K562 (cell line): ENCODE data around the gene CLTB.

Experiments
- AFF4 ChIP-seq: sonication (generic); formaldehyde crosslinking; IDR thresholded peaks from 2 replicates; pipeline ENCODE4 v1.8.0; 2023; ENCODE audit warnings: mild to moderate bottlenecking, missing genetic modification reagents
- DPF2 ChIP-seq: fragments of 450-650 bp; IDR thresholded peaks from 2 replicates; pipeline ENCODE4 v1.6.1; 2016
- FUS ChIP-seq: fragments of 200-400 bp; formaldehyde crosslinking; optimal IDR thresholded peaks from 2 replicates; pipeline ENCODE3; 2017; ENCODE audit warnings: low read depth, low read length
- SIN3A ChIP-seq, 2 experiments: fragments of 150-350 bp in 1 of 2; IDR thresholded peaks; 2 replicates each; pipeline ENCODE4 v1.6.1; 2011 to 2016; ENCODE audit warnings: borderline replicate concordance in 2 of 2, low read depth in 2 of 2, low read length in 2 of 2, mild to moderate bottlenecking in 2 of 2, moderate library complexity in 2 of 2; ENCODE audit not compliant: control insufficient read depth in 1 of 2
- ZNF274 ChIP-seq: IDR thresholded peaks from 2 replicates; pipeline ENCODE4 v1.6.1; 2011; ENCODE audit warnings: low read depth, mild to moderate bottlenecking, low read length, moderate library complexity, borderline replicate concordance
- ZNF511 ChIP-seq: sonication (generic); formaldehyde crosslinking; IDR thresholded peaks from 2 replicates; pipeline ENCODE4 v1.8.0; 2022; ENCODE audit warnings: mild to moderate bottlenecking, missing genetic modification reagents
- ZNF785 ChIP-seq: fragments of 250-450 bp; sonication (Bioruptor Pico); IDR thresholded peaks from 2 replicates; pipeline ENCODE4 v1.4.0; 2020; ENCODE audit warnings: mild to moderate bottlenecking

- TF ChIP-seq AFF4 (CRISPR knock-in tag) = no peak
- no peak for TF ChIP-seq DPF2
- TF ChIP-seq ZNF785 (CRISPR knock-in tag) = no peak
- TF ChIP-seq ZNF274 = no peak
- no peak for TF ChIP-seq FUS
- TF ChIP-seq SIN3A (IDR thresholded peaks at IDR 0.05; ENCODE audit: borderline replicate concordance in 2 of 2, control insufficient read depth in 1 of 2, low read depth in 2 of 2, low read length in 2 of 2) = no peak
- TF ChIP-seq ZNF511 = no peak
Observed at GRCh38 chr5:176447591-176447977, 31.2 kb upstream of the CLTB start.
